Erythroblast (primary cell): ENCODE data around the gene BEST1.

ENCODE experiments used
- GATA1 ChIP-seq: IDR thresholded peaks from 2 replicates; pipeline ENCODE4 v1.6.1; 2011; ENCODE audit warnings: low read depth, mild to moderate bottlenecking, control low read depth, low read length, moderate library complexity
- POLR2A ChIP-seq: IDR thresholded peaks from 2 replicates; pipeline ENCODE4 v1.6.1; 2011; ENCODE audit warnings: mild to moderate bottlenecking, low read length

GRCh38 chr11:61940466-61940865 lies 9.7 kb upstream of the BEST1 start:
- TF ChIP-seq POLR2A (no peak), GATA1 (no peak)
